Dendritic cell treated with granulocyte-macrophage colony-stimulating factor and Interleukin-4, amounts not matched to agents 40 ng/mL and 50 ng/mL, for 4 days (primary cell): Measurements from ENCODE around the gene TTL.
"Not testable (repeated sequence)": the region's sequence is repeated elsewhere in the genome, so short reads cannot be mapped to it uniquely, and the experiment has no call there.

ENCODE experiments used
- H3K27ac Mint-ChIP-seq: one replicate; pipeline ENCODE4 v1.8.0; 2022; ENCODE audit warnings: mild to moderate bottlenecking, mixed read lengths
- H3K27me3 Mint-ChIP-seq: one replicate; pipeline ENCODE4 v1.8.0; 2022; ENCODE audit warnings: mild to moderate bottlenecking, mixed read lengths
- H3K36me3 Mint-ChIP-seq: one replicate; pipeline ENCODE4 v1.8.0; 2022; ENCODE audit warnings: low read depth, mixed read lengths
- H3K4me1 Mint-ChIP-seq: one replicate; pipeline ENCODE4 v1.8.0; 2022; ENCODE audit warnings: low read depth, mixed read lengths
- H3K4me3 Mint-ChIP-seq: one replicate; pipeline ENCODE4 v1.8.0; 2022; ENCODE audit warnings: mild to moderate bottlenecking, moderate library complexity, mixed read lengths
- H3K9me3 Mint-ChIP-seq: one replicate; pipeline ENCODE4 v1.8.0; 2022; ENCODE audit warnings: mixed read lengths
- intact Hi-C: fragments of 100-400 bp; cut with micrococcal nuclease; formaldehyde crosslinking; loops from one replicate; pipeline ENCODE4 v1.15.0; 2022

Gene TTL

DNA sequence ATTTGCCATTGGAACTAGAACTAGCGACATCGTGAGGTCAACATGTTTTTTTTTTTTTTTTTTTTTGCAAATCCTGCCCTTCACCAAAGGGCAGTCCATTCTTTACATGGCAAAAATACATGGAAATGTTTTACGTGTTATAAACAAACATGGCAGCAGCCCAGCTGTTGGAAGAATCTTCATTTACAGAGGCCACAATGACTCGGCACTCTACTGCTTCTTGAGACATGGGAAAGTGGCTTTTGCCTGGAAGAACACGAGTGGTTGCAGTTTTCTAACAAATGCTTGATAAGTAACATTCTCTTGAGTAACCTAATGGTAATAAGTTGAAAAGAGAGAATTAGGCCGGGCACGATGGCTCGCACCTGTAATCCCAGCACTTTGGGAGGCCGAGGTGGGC, 37.5 kb downstream of the TTL start:
- intact Hi-C loops = no loop called here
- Mint-ChIP-seq H3K27me3 (no peaks in the 10 kb centered on the region), H3K36me3 (peaks cover 95% of the 10 kb centered on the region), H3K4me3 (no peak overlapping the region), H3K27ac (no peak overlapping the region), H3K4me1 (no peaks in the 10 kb centered on the region), H3K9me3 (no peaks in the 10 kb centered on the region)

DNA sequence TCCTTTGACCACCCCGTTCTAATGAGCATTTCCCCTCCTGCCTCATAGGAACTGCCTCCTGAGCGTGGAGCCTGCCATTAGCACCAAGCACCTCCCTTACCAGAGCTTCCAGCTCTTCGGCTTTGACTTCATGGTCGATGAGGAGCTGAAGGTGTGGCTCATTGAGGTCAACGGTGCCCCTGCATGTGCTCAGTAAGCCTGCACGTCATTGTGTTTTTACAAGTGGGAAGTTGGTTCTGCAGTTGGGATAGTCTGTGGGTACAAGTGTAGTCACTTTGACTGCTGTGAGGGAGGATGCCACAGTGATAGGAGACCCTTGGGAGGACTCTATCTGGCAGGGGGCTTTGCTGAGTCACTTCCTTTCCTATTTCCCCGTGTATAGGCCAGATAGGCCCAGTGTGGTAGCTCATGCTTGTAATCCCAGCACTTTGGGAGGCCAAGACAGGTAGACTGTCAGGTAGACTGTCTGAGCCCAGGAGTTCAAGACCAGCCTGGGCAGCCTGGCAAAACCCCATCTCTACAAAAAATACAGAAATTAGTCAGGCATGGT, 38.4 kb downstream of the TTL start:
- Mint-ChIP-seq H3K36me3 (peaks cover 95% of the 10 kb centered on the region), H3K27me3 (no peaks in the 10 kb centered on the region), H3K4me3 (no peak overlapping the region), H3K9me3 (no peaks in the 10 kb centered on the region), H3K4me1 (no peaks in the 10 kb centered on the region), H3K27ac (no peak overlapping the region)
- intact Hi-C loops = no loop called here

- intact Hi-C loops = no loop called here
- H3K36me3 Mint-ChIP-seq = peaks cover 96% of the 10 kb centered on the region
Measured at GRCh38 chr2:112523291-112523777, 41.4 kb downstream of the TTL start.

DNA sequence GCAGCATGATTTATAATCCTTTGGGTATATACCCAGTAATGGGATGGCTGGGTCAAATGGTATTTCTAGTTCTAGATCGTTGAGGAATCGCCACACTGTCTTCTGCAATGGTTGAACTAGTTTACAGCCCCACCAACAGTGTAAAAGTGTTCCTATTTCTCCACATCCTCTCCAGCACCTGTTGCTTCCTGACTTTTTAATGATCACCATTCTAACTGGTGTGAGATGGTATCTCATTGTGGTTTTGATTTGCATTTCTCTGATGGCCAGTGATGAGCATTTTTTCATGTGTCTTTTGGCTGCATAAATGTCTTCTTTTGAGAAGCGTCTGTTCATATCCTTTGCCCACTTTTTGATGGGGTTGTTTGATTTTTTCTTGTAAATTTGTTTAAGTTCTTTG, 42.3 kb downstream of the TTL start:
- H3K9me3 Mint-ChIP-seq, intact Hi-C loops, H3K27ac Mint-ChIP-seq, H3K27me3 Mint-ChIP-seq, H3K4me3 Mint-ChIP-seq: not testable (repeated sequence)
- Mint-ChIP-seq H3K36me3 (peaks cover 96% of the 10 kb centered on the region), H3K4me1 (peaks cover 20% of the 10 kb centered on the region)

More at GRCh38 chr2:112523291-112523777, 41.4 kb downstream of the TTL start:
- H3K27ac Mint-ChIP-seq = no peak overlapping the region
- no peaks in the 10 kb centered on the region for H3K9me3 Mint-ChIP-seq
- H3K27me3 Mint-ChIP-seq = no peaks in the 10 kb centered on the region
- H3K4me3 Mint-ChIP-seq = no peak overlapping the region
- H3K4me1 Mint-ChIP-seq = peaks cover 11% of the 10 kb centered on the region

DNA sequence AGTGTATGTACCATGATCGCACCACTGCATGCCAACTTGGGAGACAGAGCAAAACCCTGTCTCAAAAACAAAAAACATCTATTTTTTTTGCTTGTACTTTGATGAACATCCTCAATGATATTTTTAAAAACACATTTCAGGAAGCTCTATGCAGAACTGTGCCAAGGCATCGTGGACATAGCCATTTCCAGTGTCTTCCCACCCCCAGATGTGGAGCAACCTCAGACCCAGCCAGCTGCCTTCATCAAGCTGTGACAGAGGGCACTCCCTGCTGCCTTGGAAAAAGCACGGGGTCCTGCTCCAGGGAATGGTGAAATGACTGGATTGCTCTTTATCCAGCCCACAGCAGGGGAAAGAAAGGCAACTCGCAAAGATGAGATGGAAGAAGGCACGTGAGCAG, 46.6 kb downstream of the TTL start:
- Mint-ChIP-seq H3K4me3 (peak overlapping the region; percentile 46), H3K27me3 (no peaks in the 10 kb centered on the region), H3K36me3 (peaks cover 88% of the 10 kb centered on the region), H3K9me3 (no peaks in the 10 kb centered on the region), H3K27ac (peak overlapping the region; percentile 82), H3K4me1 (peaks cover 33% of the 10 kb centered on the region)
- intact Hi-C loops = no loop called here

GRCh38 chr2:112529757-112530156, 47.8 kb downstream of the TTL start:
- H3K27me3 Mint-ChIP-seq = no peaks in the 10 kb centered on the region
- H3K4me1 Mint-ChIP-seq = peaks cover 36% of the 10 kb centered on the region
- intact Hi-C loops = no loop called here
- peak overlapping the region; percentile 82 for H3K27ac Mint-ChIP-seq
- H3K4me3 Mint-ChIP-seq = peak overlapping the region; percentile 26
- H3K36me3 Mint-ChIP-seq = peaks cover 91% of the 10 kb centered on the region
- H3K9me3 Mint-ChIP-seq = no peaks in the 10 kb centered on the region

- Mint-ChIP-seq H3K4me3 (no peak overlapping the region), H3K27ac (peak overlapping the region; percentile 82), H3K36me3 (peaks cover 89% of the 10 kb centered on the region), H3K27me3 (no peaks in the 10 kb centered on the region), H3K4me1 (peaks cover 41% of the 10 kb centered on the region), H3K9me3 (no peaks in the 10 kb centered on the region)
- intact Hi-C loops = no loop called here
Measured at GRCh38 chr2:112530728-112531127, 48.8 kb downstream of the TTL start.

DNA sequence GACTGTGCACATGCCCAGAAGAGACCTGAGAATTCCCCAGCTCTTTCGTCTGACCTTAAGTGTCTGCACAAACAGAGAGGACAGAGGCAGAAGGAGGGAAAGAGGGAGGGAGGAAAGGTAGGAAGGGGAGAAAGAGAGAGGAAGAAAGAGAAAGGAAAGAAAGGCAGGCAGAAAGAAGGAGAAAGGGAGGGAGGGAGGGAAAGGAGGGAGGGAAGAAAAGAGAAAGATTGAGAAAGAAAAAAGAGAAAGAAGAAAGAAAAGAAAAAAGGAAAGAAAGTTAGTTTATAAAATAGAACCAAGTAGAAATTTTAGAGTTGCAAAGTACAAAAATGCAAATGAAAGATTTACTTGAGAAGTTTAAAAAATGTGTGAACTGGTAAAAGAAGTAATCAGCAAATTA, 52.9 kb downstream of the TTL start:
- intact Hi-C loops = no loop called here
- Mint-ChIP-seq H3K36me3 (peaks cover 71% of the 10 kb centered on the region), H3K4me3 (no peak overlapping the region), H3K27ac (no peak overlapping the region), H3K4me1 (peaks cover 16% of the 10 kb centered on the region), H3K9me3 (no peaks in the 10 kb centered on the region), H3K27me3 (no peaks in the 10 kb centered on the region)

DNA sequence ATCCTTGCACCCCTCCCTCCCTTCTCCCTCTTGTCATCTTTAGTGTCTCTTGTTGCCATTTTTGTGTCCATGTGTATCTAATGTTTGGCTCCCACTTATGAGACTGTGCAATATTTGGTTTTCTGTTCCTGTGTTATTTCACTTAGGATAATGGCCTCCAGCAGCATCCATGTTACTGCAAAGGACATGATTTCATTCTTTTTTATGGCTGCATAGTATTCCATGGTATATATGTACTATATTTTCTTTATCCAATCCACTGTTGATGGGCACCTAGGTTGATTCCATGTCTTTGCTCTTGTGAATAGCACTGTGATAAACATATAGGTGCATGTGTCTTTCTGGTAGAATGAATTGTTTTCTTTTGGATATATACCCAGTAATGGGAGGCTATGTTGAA, 54.7 kb downstream of the TTL start:
- H3K27me3 Mint-ChIP-seq, H3K27ac Mint-ChIP-seq, H3K9me3 Mint-ChIP-seq, intact Hi-C loops, H3K4me3 Mint-ChIP-seq: not testable (repeated sequence)
- H3K4me1 Mint-ChIP-seq = peaks cover 19% of the 10 kb centered on the region
- peaks cover 56% of the 10 kb centered on the region for H3K36me3 Mint-ChIP-seq

DNA sequence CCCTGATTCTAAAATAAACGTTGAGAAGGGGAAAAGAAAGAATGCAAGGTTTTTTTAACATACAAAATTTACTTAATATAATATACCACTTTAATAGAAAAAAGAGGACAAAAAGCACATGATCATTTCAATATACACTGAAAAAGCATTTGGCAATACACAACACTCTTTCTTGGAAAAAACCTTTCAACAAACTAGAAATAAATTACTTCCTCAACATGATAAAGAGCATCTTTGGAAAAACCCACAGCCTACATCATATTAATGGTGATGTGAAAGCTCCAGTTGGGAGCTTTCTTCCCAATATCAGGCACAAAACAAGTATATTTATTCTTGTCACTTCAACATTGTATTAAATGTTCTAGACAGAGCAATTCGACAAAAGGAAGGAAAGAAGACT, 57.4 kb downstream of the TTL start:
- Mint-ChIP-seq H3K4me3 (no peak overlapping the region), H3K27ac (no peak overlapping the region), H3K9me3 (no peaks in the 10 kb centered on the region), H3K27me3 (no peaks in the 10 kb centered on the region), H3K4me1 (peaks cover 19% of the 10 kb centered on the region), H3K36me3 (peaks cover 29% of the 10 kb centered on the region)
- intact Hi-C loops = no loop called here

GRCh38 chr2:112540906-112541305, 59.0 kb downstream of the TTL start:
- Mint-ChIP-seq H3K4me3 (no peak overlapping the region), H3K27me3 (no peaks in the 10 kb centered on the region), H3K27ac (no peak overlapping the region), H3K9me3 (no peaks in the 10 kb centered on the region), H3K36me3 (peaks cover 19% of the 10 kb centered on the region), H3K4me1 (peaks cover 11% of the 10 kb centered on the region)
- intact Hi-C loops = no loop called here

- Mint-ChIP-seq H3K9me3 (no peaks in the 10 kb centered on the region), H3K27me3 (no peaks in the 10 kb centered on the region), H3K36me3 (peaks cover 19% of the 10 kb centered on the region), H3K27ac (no peak overlapping the region), H3K4me1 (peaks cover 11% of the 10 kb centered on the region), H3K4me3 (no peak overlapping the region)
- intact Hi-C loops = loop anchor here (1.0 to 2.0 kb wide), 2 partner anchors 43 to 59 kb away; partner anchors contain the start of genes CHCHD5 and TTL
Measured at GRCh38 chr2:112541315-112542122, 59.6 kb downstream of the TTL start.

GRCh38 chr2:112542123-112542983, 60.4 kb downstream of the TTL start, which contains the start of gene POLR1B:
POLR1B (plus strand) TSS chr2:112542465; CDS start chr2:112542495, 30 bp downstream.
- Mint-ChIP-seq H3K4me1 (peaks cover 11% of the 10 kb centered on the region), H3K27ac (no peak within 1 kb of the TSS), H3K9me3 (no peaks in the 10 kb centered on the region), H3K4me3 (no peak within 1 kb of the TSS), H3K36me3 (peaks cover 24% of the 10 kb centered on the region), H3K27me3 (no peaks in the 10 kb centered on the region)
- intact Hi-C loops = loop anchor here (1.0 to 2.0 kb wide), 2 partner anchors 42 to 60 kb away; partner anchors contain the start of genes CHCHD5 and TTL
